Measurements from ENCODE around the gene KCNMA1.

GRCh38 chr10:77045085-77045484 lies 592.5 kb downstream of the KCNMA1 start:
- TF ChIP-seq ZBTB7A (IDR thresholded peaks at IDR 0.05; ENCODE audit: low read depth), result no peak
- TF ChIP-seq EGR1 (IDR thresholded peaks at IDR 0.05), result no peak
- TF ChIP-seq REST (IDR thresholded peaks at IDR 0.05; ENCODE audit: low read depth), result no peak
- TF ChIP-seq CEBPB (IDR thresholded peaks at IDR 0.05), result no peak
- no peak for TF ChIP-seq EP300 (IDR thresholded peaks at IDR 0.05; ENCODE audit: borderline replicate concordance)
- TF ChIP-seq MAX (IDR thresholded peaks at IDR 0.05), result no peak
- TF ChIP-seq YY1 (IDR thresholded peaks at IDR 0.05; ENCODE audit: low read depth), result no peak
- TF ChIP-seq TAF1 (IDR thresholded peaks at IDR 0.05; ENCODE audit: low read depth), result no peak
- TF ChIP-seq TEAD4 (IDR thresholded peaks at IDR 0.05), result no peak
- no peak for TF ChIP-seq FOXM1 (IDR thresholded peaks at IDR 0.05; ENCODE audit: borderline replicate concordance, low read depth)
- no peak for TF ChIP-seq NFIC (IDR thresholded peaks at IDR 0.05)
- no peak for TF ChIP-seq USF1 (IDR thresholded peaks at IDR 0.05)
- TF ChIP-seq TCF12 (IDR thresholded peaks at IDR 0.05; ENCODE audit: low read depth), result no peak
- TF ChIP-seq RAD21 (IDR thresholded peaks at IDR 0.05; ENCODE audit: low read depth), result no peak

Data from Ishikawa (cell line).